SK-N-MC (cell line): ENCODE results near the gene OPCML.

Source experiments
- EZH2 ChIP-seq: fragments of 200-600 bp; sonication (generic); IDR thresholded peaks from one replicate; pipeline ENCODE4 v1.6.1; 2017; ENCODE audit warnings: antibody characterized with exemption
- POLR2AphosphoS5 ChIP-seq: IDR thresholded peaks from 2 replicates; pipeline ENCODE4 v1.6.1; 2012; ENCODE audit warnings: mild to moderate bottlenecking, low read depth, low read length, borderline replicate concordance

DNA sequence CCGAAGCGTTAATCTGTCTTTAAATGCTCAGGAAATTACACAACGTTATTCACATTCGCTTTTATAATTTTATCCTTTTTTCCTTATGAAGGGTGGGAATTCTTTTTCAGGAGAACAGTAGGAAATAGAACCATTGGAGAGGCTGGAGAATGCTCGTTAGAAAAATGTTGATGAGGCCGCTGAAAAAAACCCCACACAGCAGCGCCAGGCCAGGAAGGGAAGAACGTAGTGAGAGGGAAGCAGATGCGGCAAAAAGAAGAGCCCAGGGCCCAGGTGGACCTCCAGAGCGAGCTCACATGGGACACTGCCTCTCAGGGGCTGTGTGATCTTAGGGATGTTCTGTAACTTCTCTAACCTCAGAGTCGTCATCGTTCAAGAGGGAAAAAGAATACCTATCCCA is 691.6 kb downstream of the OPCML start:
- TF ChIP-seq POLR2AphosphoS5: no peak
- no peak for TF ChIP-seq EZH2
